Astrocyte (in vitro differentiated cells and primary cell): ENCODE measurements around the gene VDR. TPM values are rescaled to one million over a fixed set of nuclear protein-coding genes. Genes with fewer than 3 reads are reported as not detected.

Source experiments
- DNase-seq: peaks from one replicate; pipeline ENCODE4 v3.0.0-alpha.2; 2010; ENCODE audit warnings: low read depth
- FAIRE-seq: peaks from 2 replicates; lab custom pipeline; 2011; peaks lifted over from hg19 to GRCh38; lab: Jason Lieb, UNC
- H2AFZ ChIP-seq: 2 replicates; pipeline ENCODE4 v1.6.0; 2012; ENCODE audit warnings: low read depth, low read length, inconsistent platforms
- H3K27ac ChIP-seq: 2 replicates; pipeline ENCODE4 v1.5.1; 2011; ENCODE audit warnings: low read depth, low read length, inconsistent platforms
- H3K27me3 ChIP-seq: 2 replicates; pipeline ENCODE4 v1.6.0; 2011; ENCODE audit warnings: low read length, inconsistent platforms; ENCODE audit not compliant: insufficient read depth
- H3K36me3 ChIP-seq: 2 replicates; pipeline ENCODE4 v1.5.1; 2011; ENCODE audit warnings: low read length, inconsistent platforms; ENCODE audit not compliant: insufficient read depth
- H3K4me1 ChIP-seq: 2 replicates; pipeline ENCODE4 v1.5.1; 2011; ENCODE audit warnings: low read length, inconsistent platforms; ENCODE audit not compliant: insufficient read depth
- H3K4me2 ChIP-seq: 2 replicates; pipeline ENCODE4 v1.6.0; 2012; ENCODE audit warnings: low read length, inconsistent platforms
- H3K4me3 ChIP-seq: 2 replicates; pipeline ENCODE4 v1.5.1; 2011; ENCODE audit warnings: low read depth, mild to moderate bottlenecking, low read length, inconsistent platforms; ENCODE audit not compliant: insufficient read depth
- H3K79me2 ChIP-seq: 2 replicates; pipeline ENCODE4 v1.6.0; 2012; ENCODE audit warnings: mild to moderate bottlenecking, low read length, inconsistent platforms; ENCODE audit not compliant: insufficient read depth
- H3K9ac ChIP-seq: 2 replicates; pipeline ENCODE4 v1.6.0; 2012; ENCODE audit warnings: mild to moderate bottlenecking, low read length, inconsistent platforms
- H3K9me3 ChIP-seq: 2 replicates; pipeline ENCODE4 v1.5.1; 2012; ENCODE audit warnings: low read depth, mild to moderate bottlenecking, low read length, inconsistent platforms; ENCODE audit not compliant: insufficient read depth
- H4K20me1 ChIP-seq: 2 replicates; pipeline ENCODE4 v1.6.0; 2012; ENCODE audit warnings: low read length, inconsistent platforms; ENCODE audit not compliant: insufficient read depth
- H3K27ac Mint-ChIP-seq: one replicate; pipeline ENCODE4 v1.8.0; 2021; ENCODE audit warnings: mild to moderate bottlenecking, mixed read lengths; ENCODE audit not compliant: unreplicated experiment
- H3K27me3 Mint-ChIP-seq: one replicate; pipeline ENCODE4 v1.8.0; 2021; ENCODE audit warnings: low read depth, mixed read lengths; ENCODE audit not compliant: unreplicated experiment
- H3K36me3 Mint-ChIP-seq: one replicate; pipeline ENCODE4 v1.8.0; 2021; ENCODE audit warnings: low read depth, mixed read lengths; ENCODE audit not compliant: unreplicated experiment
- H3K4me1 Mint-ChIP-seq: one replicate; pipeline ENCODE4 v1.8.0; 2021; ENCODE audit warnings: low read depth, mixed read lengths; ENCODE audit not compliant: unreplicated experiment
- H3K4me3 Mint-ChIP-seq: one replicate; pipeline ENCODE4 v1.8.0; 2021; ENCODE audit warnings: mild to moderate bottlenecking, moderate library complexity, mixed read lengths; ENCODE audit not compliant: unreplicated experiment
- H3K9me3 Mint-ChIP-seq: one replicate; pipeline ENCODE4 v1.8.0; 2021; ENCODE audit warnings: mild to moderate bottlenecking, mixed read lengths; ENCODE audit not compliant: unreplicated experiment
- EZH2 ChIP-seq: IDR thresholded peaks from 2 replicates; pipeline ENCODE4 v1.6.1; 2012; ENCODE audit warnings: mild to moderate bottlenecking, low read length, inconsistent platforms; ENCODE audit not compliant: insufficient read depth
- total RNA-seq: library from RNA; stranded (reverse); gene quantifications from 2 replicates; pipeline ENCODE4 v1.2.1, GENCODE V29; 2021
- TF ChIP-seq, protein P1 (sequence below): IDR thresholded peaks from 2 replicates; pipeline ENCODE4 v1.5.1; 2011; ENCODE audit warnings: low read depth, mild to moderate bottlenecking, inconsistent platforms, low read length, moderate library complexity; ENCODE audit not compliant: insufficient read depth

VDR gene
- total RNA-seq, 1 donor from 2014 or later: 6.6 TPM

DNA sequence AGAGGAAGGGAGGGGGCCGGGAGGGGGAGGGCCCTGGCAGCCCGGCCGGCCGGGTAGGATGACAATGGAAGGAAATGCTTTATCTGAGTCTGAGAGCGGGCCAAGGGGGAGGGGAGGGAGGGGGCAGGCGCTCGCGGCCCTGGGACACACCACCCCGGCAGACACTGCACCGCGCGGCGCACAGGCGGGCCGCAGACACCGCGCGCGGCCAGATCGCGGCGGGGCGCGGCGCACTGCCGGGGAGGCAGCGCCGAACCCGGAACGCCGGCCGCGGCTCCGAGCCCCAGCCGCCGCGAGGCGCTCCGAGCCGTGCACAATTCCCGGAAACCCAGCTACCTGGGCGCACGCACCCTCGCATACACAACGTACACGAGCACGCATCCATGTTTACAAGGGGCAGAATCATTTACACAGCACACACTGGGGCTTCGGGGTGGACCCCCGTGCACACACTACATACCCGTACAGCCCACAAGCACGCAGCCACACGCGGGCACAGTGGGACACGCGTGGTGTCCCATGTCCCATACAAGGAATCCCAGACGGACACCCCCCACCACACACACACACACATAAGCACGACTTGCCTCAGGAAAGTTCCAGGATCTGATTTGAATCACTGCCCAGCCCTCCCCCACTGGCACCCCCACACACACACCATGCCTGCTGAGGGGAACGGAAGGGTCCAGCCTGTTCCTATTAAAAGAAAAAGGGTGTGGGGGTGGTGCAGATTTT, 84.7 kb downstream of the VDR start, which contains the start of gene HDAC7:
Gene HDAC7, minus strand, starts transcription at position 8 of the 735 bp plus-strand sequence. CDS start 118 bp downstream, outside the sequence.
- Histone ChIP-seq H3K4me3 (peak within 1 kb of the TSS; percentile 95), H4K20me1 (peaks cover 41% of the 10 kb centered on the region), H3K9ac (peak within 1 kb of the TSS; percentile 95), H3K36me3 (no peaks in the 10 kb centered on the region), H3K27ac (peak within 1 kb of the TSS; percentile 96), H3K79me2 (peaks cover 51% of the 10 kb centered on the region), H3K9me3 (no peaks in the 10 kb centered on the region), H3K4me2 (peak within 1 kb of the TSS; percentile 99), H3K4me1 (peaks cover 44% of the 10 kb centered on the region), H2AFZ (peak within 1 kb of the TSS; percentile 70), H3K27me3 (no peaks in the 10 kb centered on the region)
- H3K4me3 Mint-ChIP-seq: peak within 1 kb of the TSS; percentile 96
- no peak for TF ChIP-seq EZH2
- TF ChIP-seq, protein P1, sequence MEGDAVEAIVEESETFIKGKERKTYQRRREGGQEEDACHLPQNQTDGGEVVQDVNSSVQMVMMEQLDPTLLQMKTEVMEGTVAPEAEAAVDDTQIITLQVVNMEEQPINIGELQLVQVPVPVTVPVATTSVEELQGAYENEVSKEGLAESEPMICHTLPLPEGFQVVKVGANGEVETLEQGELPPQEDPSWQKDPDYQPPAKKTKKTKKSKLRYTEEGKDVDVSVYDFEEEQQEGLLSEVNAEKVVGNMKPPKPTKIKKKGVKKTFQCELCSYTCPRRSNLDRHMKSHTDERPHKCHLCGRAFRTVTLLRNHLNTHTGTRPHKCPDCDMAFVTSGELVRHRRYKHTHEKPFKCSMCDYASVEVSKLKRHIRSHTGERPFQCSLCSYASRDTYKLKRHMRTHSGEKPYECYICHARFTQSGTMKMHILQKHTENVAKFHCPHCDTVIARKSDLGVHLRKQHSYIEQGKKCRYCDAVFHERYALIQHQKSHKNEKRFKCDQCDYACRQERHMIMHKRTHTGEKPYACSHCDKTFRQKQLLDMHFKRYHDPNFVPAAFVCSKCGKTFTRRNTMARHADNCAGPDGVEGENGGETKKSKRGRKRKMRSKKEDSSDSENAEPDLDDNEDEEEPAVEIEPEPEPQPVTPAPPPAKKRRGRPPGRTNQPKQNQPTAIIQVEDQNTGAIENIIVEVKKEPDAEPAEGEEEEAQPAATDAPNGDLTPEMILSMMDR: no peak
- no peaks in the 10 kb centered on the region for H3K9me3 Mint-ChIP-seq
- DNase-seq (peak; percentile 75), FAIRE-seq (no peak)
- peaks cover 58% of the 10 kb centered on the region for H3K4me1 Mint-ChIP-seq
- peak within 1 kb of the TSS; percentile 100 for H3K27ac Mint-ChIP-seq
- no peaks in the 10 kb centered on the region for H3K36me3 Mint-ChIP-seq
- H3K27me3 Mint-ChIP-seq: no peaks in the 10 kb centered on the region

DNA sequence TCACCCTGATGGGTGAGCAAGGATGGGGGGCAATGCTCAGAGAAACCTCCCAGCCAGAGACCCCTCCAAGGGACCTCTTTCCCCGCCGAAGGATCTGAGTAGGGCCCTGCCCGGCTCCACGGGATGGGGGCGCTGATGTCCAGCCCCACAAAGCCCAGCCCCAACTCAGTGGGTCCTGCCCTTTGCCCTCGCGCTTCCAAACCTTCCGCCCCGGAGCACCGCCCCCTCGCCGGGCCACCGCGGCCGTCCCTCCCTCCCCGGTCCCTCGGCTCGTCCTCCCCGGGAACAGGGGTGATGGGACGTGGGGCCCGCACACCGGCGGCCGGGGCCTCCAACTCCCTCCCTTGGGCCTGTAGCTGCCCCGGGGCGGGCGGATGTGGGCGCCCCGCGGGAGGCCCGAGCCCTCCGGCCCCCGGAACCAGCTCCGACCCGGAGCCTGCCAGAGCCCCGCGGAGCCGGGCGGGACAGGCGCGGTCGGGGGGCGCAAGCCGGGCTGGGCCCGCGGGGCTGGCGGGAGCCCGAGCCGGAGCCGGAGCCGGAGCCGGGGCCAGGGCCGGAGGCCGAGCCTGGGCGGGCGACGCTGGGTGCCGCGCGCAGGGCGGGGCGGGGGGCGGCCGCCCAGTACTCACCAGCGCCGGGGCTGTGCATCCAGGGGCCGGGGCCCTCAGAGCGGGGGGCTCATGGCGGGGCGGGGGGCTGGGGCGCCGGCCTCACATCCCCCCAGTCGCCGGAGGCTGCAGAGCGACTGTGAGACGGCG, 85.5 kb downstream of the VDR start:
- Histone ChIP-seq H4K20me1 (peaks cover 48% of the 10 kb centered on the region), H3K79me2 (peaks cover 59% of the 10 kb centered on the region), H3K27ac (peak overlapping the region; percentile 96), H3K36me3 (no peaks in the 10 kb centered on the region), H2AFZ (no peak overlapping the region), H3K4me3 (peak overlapping the region; percentile 88), H3K4me2 (peak overlapping the region; percentile 99), H3K27me3 (no peaks in the 10 kb centered on the region), H3K4me1 (peaks cover 52% of the 10 kb centered on the region), H3K9me3 (no peaks in the 10 kb centered on the region), H3K9ac (peak overlapping the region; percentile 95)
- H3K36me3 Mint-ChIP-seq: peaks cover 2% of the 10 kb centered on the region
- DNase-seq (no peak), FAIRE-seq (no peak)
- H3K27ac Mint-ChIP-seq: peak overlapping the region; percentile 67
- peaks cover 53% of the 10 kb centered on the region for H3K4me1 Mint-ChIP-seq
- no peaks in the 10 kb centered on the region for H3K27me3 Mint-ChIP-seq
- TF ChIP-seq, protein P1: no peak
- no peak for TF ChIP-seq EZH2
- H3K9me3 Mint-ChIP-seq: no peaks in the 10 kb centered on the region
- peak overlapping the region; percentile 93 for H3K4me3 Mint-ChIP-seq
